ENCODE measurements around the gene TRAIP. TPM values are rescaled to one million over a fixed set of nuclear protein-coding genes. Genes with fewer than 3 reads are reported as not detected.

TRAIP gene
- total RNA-seq, 1 experiment from 2014 or later = 20.6 TPM

DNA sequence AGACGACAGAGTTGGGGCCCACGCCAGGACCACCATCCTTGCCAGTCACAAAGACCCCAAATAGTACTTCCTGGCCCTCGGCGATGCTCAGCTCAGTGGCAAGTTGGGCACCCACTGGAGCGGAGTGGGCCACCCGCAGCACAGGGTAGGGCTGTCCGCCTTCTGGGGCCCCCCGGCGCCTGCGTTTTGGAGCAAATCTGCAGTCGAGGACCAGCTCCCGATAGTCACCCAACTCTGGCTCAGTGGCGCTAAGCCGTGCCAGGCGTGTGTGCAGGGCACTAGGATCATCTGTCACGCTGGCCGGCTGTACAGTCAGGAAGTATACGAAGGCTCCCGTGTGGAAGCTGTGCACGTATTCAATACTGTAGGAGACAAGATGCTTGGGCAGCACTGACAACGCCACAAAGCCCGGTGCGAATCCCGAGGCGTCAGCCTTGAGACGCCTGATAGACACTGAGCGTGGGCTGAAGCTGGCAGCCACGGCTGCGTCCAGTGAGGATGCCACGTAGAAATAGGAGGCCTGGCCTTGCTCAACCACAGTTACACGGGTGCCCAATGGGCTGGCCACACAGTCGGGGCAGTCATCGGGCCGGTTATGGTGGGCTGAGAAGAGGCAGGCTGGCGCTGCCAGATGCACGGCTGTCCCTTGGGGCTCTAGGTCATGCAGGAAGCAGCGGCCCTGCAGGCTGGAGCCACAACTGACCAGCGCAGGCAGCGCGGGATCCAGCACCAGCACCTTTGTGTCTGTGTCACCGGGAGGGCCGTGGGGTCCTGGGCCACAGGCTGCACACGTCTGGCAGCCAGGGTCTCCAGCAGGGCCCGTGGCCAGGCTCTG, 46.4 kb upstream of the TRAIP start:
- peak overlapping the region; percentile 89 for H3K4me2 ChIP-seq
- H3K79me2 ChIP-seq (ENCODE audit: low read depth) = peaks cover 61% of the 10 kb centered on the region

GRCh38 chr3:49901366-49902339, 45.3 kb upstream of the TRAIP start:
- Histone ChIP-seq H3K27me3 (ENCODE audit: insufficient read depth, low read depth) (no peaks in the 10 kb centered on the region), H3K79me2 (ENCODE audit: low read depth) (peaks cover 61% of the 10 kb centered on the region), H3F3A (ENCODE audit: insufficient read depth, low read depth) (peaks cover 45% of the 10 kb centered on the region), H2AFZ (no peak overlapping the region), H3K9me2 (ENCODE audit: insufficient read depth) (no peaks in the 10 kb centered on the region), H3K4me1 (replicated peaks; ENCODE audit: insufficient read depth) (peaks cover 46% of the 10 kb centered on the region), H3K4me3 (peak overlapping the region; percentile 87), H4K20me1 (ENCODE audit: insufficient read depth) (peaks cover 2% of the 10 kb centered on the region), H3K9me3 (ENCODE audit: insufficient read depth, low read depth) (no peaks in the 10 kb centered on the region), H3K27ac (peak overlapping the region; percentile 95), H3K36me3 (ENCODE audit: low read depth) (peaks cover 13% of the 10 kb centered on the region; the same call in 1 of the 2 replicates), H3K4me2 (peak overlapping the region; percentile 97)
- TF ChIP-seq, protein P1, sequence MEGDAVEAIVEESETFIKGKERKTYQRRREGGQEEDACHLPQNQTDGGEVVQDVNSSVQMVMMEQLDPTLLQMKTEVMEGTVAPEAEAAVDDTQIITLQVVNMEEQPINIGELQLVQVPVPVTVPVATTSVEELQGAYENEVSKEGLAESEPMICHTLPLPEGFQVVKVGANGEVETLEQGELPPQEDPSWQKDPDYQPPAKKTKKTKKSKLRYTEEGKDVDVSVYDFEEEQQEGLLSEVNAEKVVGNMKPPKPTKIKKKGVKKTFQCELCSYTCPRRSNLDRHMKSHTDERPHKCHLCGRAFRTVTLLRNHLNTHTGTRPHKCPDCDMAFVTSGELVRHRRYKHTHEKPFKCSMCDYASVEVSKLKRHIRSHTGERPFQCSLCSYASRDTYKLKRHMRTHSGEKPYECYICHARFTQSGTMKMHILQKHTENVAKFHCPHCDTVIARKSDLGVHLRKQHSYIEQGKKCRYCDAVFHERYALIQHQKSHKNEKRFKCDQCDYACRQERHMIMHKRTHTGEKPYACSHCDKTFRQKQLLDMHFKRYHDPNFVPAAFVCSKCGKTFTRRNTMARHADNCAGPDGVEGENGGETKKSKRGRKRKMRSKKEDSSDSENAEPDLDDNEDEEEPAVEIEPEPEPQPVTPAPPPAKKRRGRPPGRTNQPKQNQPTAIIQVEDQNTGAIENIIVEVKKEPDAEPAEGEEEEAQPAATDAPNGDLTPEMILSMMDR (conservative IDR thresholded peaks at IDR 0.05) = no peak
- no peak for TF ChIP-seq EZH2 (IDR thresholded peaks at IDR 0.05; ENCODE audit: low read depth)
- no TSS peak for BruUV-seq (replicated peaks)
- peak in 1 of 2 experiments; percentile 51 for DNase-seq
- ChIA-PET CTCF (interaction anchor here (0.6 kb wide), 2 partner anchors 14 to 31 kb away, joined by 3 read pairs; no protein-coding TSS in a partner anchor), POLR2A (ENCODE audit: unreplicated experiment) (interaction anchor here (0.5 kb wide), 2 partner anchors 20 to 30 kb away, joined by 4 read pairs; no protein-coding TSS in a partner anchor)
- intact Hi-C loops (cut with micrococcal nuclease; ENCODE audit: unreplicated experiment) = loop anchor here (5.0 kb wide), 1 partner anchor 114 kb away; the partner anchor contains the start of gene IP6K1

More for the DNA sequence above, 46.4 kb upstream of the TRAIP start:
- BruUV-seq (replicated peaks) = no TSS peak
- ChIA-PET POLR2A (ENCODE audit: unreplicated experiment) (no interaction called here), CTCF (no interaction called here)
- intact Hi-C loops (cut with micrococcal nuclease; ENCODE audit: unreplicated experiment) = loop anchor here (1.0 to 5.0 kb wide), 2 partner anchors 38 to 115 kb away; partner anchors contain the start of genes IP6K1 and RBM6
- no peaks in the 10 kb centered on the region for H3K9me3 ChIP-seq (ENCODE audit: insufficient read depth, low read depth)
- no peaks in the 10 kb centered on the region for H3K27me3 ChIP-seq (ENCODE audit: insufficient read depth, low read depth)
- H4K20me1 ChIP-seq (ENCODE audit: insufficient read depth) = no peaks in the 10 kb centered on the region; the same call in 1 of the 2 replicates
- TF ChIP-seq, protein P1 (conservative IDR thresholded peaks at IDR 0.05) = no peak
- no peak for TF ChIP-seq EZH2 (IDR thresholded peaks at IDR 0.05; ENCODE audit: low read depth)
- peak overlapping the region; percentile 87 for H3K4me3 ChIP-seq
- peaks cover 56% of the 10 kb centered on the region for H3K4me1 ChIP-seq (replicated peaks; ENCODE audit: insufficient read depth)
- no peak overlapping the region for H2AFZ ChIP-seq
- DNase-seq = no peak
- H3K9me2 ChIP-seq (ENCODE audit: insufficient read depth) = no peaks in the 10 kb centered on the region
- peaks cover 2% of the 10 kb centered on the region; the same call in 1 of the 2 replicates for H3K36me3 ChIP-seq (ENCODE audit: low read depth)
- H3F3A ChIP-seq (ENCODE audit: insufficient read depth, low read depth) = peaks cover 51% of the 10 kb centered on the region
- H3K27ac ChIP-seq = peak overlapping the region; percentile 66
